ENCODE results near the gene RAD51B. TPM values are rescaled to one million over a fixed set of nuclear protein-coding genes. Genes with fewer than 3 reads are reported as not detected.

RAD51B gene
- total RNA-seq, 1 experiment from 2014 or later, result 20.0 TPM

- no peaks in the 10 kb centered on the region for H3K9me3 ChIP-seq (ENCODE audit: control insufficient read depth in 1 of 2, insufficient read depth in 1 of 2, low read depth in 1 of 2, low read length in 2 of 2)
- no peak overlapping the region for H2AFZ ChIP-seq (ENCODE audit: low read depth, low read length, poor library complexity, severe bottlenecking)
- intact Hi-C loops (cut with micrococcal nuclease), result no loop called here
- H3K4me3 ChIP-seq (replicated peaks in 1 of 2; ENCODE audit: low read depth in 1 of 2, low read length in 2 of 2), result no peak overlapping the region
- no TSS peak for BruUV-seq (replicated peaks)
- ChIA-PET RAD21 (ENCODE audit: low non-redundant PET in 1 of 2, low total read pairs in 2 of 2, uncharacterized antibody in 2 of 2, unreplicated experiment in 2 of 2) (no interaction called here), POLR2A (no interaction called here), CTCF (no interaction called here)
- H3K9me2 ChIP-seq (ENCODE audit: insufficient read depth), result no peaks in the 10 kb centered on the region
- ATAC-seq (no peak), DNase-seq (ENCODE audit: low read depth, low spot score) (no peak)
- TF ChIP-seq POLR2AphosphoS5 (IDR thresholded peaks at IDR 0.05; ENCODE audit: low read depth, low read length) (no peak), SRF (IDR thresholded peaks at IDR 0.05; ENCODE audit: low read depth) (no peak), CBX3 (IDR thresholded peaks at IDR 0.05; ENCODE audit: low read depth) (no peak)
- H3K4me2 ChIP-seq (ENCODE audit: low read length), result no peak overlapping the region
- H3K4me1 ChIP-seq (ENCODE audit: control insufficient read depth in 1 of 2, insufficient read depth in 2 of 2, low read length in 2 of 2), result peaks cover 11 to 16% of the 10 kb centered on the region in 2 experiments; a peak in 3 of 4 replicates
- no peaks in the 10 kb centered on the region for H3K79me2 ChIP-seq (ENCODE audit: insufficient read depth, low read length)
- no peak overlapping the region for H3K27ac ChIP-seq (ENCODE audit: low read depth, low read length)
- no peaks in the 10 kb centered on the region for H3K27me3 ChIP-seq (ENCODE audit: insufficient read depth, low read length)
- H3K36me3 ChIP-seq (ENCODE audit: control insufficient read depth in 1 of 2, insufficient read depth in 2 of 2, low read length in 2 of 2), result no peaks in the 10 kb centered on the region
- no peak overlapping the region for H3K9ac ChIP-seq (ENCODE audit: low read length)
- no peaks in the 10 kb centered on the region for H4K20me1 ChIP-seq (ENCODE audit: insufficient read depth)
These were observed 675.8 kb downstream of the RAD51B start for GRCh38 chr14:68495101-68496039.

GRCh38 chr14:68497011-68497410 lies 677.4 kb downstream of the RAD51B start:
- no TSS peak for BruUV-seq (replicated peaks)

More at GRCh38 chr14:68497011-68497410, 677.4 kb downstream of the RAD51B start:
- Histone ChIP-seq H3K4me1 (ENCODE audit: control insufficient read depth in 1 of 2, insufficient read depth in 2 of 2, low read length in 2 of 2) (peaks cover 25 to 32% of the 10 kb centered on the region in 2 experiments), H3K9me3 (ENCODE audit: control insufficient read depth in 1 of 2, insufficient read depth in 1 of 2, low read depth in 1 of 2, low read length in 2 of 2) (no peaks in the 10 kb centered on the region), H3K79me2 (ENCODE audit: insufficient read depth, low read length) (no peaks in the 10 kb centered on the region), H3K9me2 (ENCODE audit: insufficient read depth) (no peaks in the 10 kb centered on the region), H3K9ac (ENCODE audit: low read length) (no peak overlapping the region), H2AFZ (ENCODE audit: low read depth, low read length, poor library complexity, severe bottlenecking) (no peak overlapping the region), H3K4me2 (ENCODE audit: low read length) (no peak overlapping the region), H3K27ac (ENCODE audit: low read depth, low read length) (no peak overlapping the region), H3K4me3 (replicated peaks in 1 of 2; ENCODE audit: low read depth in 1 of 2, low read length in 2 of 2) (no peak overlapping the region), H3K27me3 (ENCODE audit: insufficient read depth, low read length) (no peaks in the 10 kb centered on the region), H3K36me3 (ENCODE audit: control insufficient read depth in 1 of 2, insufficient read depth in 2 of 2, low read length in 2 of 2) (no peaks in the 10 kb centered on the region), H4K20me1 (ENCODE audit: insufficient read depth) (no peaks in the 10 kb centered on the region)
- ChIA-PET RAD21 (ENCODE audit: low non-redundant PET in 1 of 2, low total read pairs in 2 of 2, uncharacterized antibody in 2 of 2, unreplicated experiment in 2 of 2) (no interaction called here), POLR2A (no interaction called here), CTCF (no interaction called here)
- no peak for TF ChIP-seq POLR2AphosphoS5 (IDR thresholded peaks at IDR 0.05; ENCODE audit: low read depth, low read length)
- TF ChIP-seq RAD21 (IDR thresholded peaks at IDR 0.05; ENCODE audit: low read depth), result no peak
- no peak for TF ChIP-seq POLR2A (IDR thresholded peaks at IDR 0.05; ENCODE audit: borderline replicate concordance, extremely low read depth, insufficient read depth, insufficient read length)
- TF ChIP-seq YY1 (IDR thresholded peaks at IDR 0.05; ENCODE audit: extremely low read depth, insufficient replicate concordance, low read depth, low read length), result no peak
- no peak for TF ChIP-seq SIN3A (IDR thresholded peaks at IDR 0.05; ENCODE audit: low read depth)
- no peak for TF ChIP-seq JUND (IDR thresholded peaks at IDR 0.05)
- no peak for DNase-seq (ENCODE audit: low read depth, low spot score)
- intact Hi-C loops (cut with micrococcal nuclease), result no loop called here
- ATAC-seq, result no peak

Measured in HCT116 (cell line).